ENCODE results near the gene NIT2.

- TF ChIP-seq, protein P1, sequence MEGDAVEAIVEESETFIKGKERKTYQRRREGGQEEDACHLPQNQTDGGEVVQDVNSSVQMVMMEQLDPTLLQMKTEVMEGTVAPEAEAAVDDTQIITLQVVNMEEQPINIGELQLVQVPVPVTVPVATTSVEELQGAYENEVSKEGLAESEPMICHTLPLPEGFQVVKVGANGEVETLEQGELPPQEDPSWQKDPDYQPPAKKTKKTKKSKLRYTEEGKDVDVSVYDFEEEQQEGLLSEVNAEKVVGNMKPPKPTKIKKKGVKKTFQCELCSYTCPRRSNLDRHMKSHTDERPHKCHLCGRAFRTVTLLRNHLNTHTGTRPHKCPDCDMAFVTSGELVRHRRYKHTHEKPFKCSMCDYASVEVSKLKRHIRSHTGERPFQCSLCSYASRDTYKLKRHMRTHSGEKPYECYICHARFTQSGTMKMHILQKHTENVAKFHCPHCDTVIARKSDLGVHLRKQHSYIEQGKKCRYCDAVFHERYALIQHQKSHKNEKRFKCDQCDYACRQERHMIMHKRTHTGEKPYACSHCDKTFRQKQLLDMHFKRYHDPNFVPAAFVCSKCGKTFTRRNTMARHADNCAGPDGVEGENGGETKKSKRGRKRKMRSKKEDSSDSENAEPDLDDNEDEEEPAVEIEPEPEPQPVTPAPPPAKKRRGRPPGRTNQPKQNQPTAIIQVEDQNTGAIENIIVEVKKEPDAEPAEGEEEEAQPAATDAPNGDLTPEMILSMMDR (conservative IDR thresholded peaks at IDR 0.05; ENCODE audit: low read depth, low read length), result no peak
- TF ChIP-seq EZH2 (IDR thresholded peaks at IDR 0.05; ENCODE audit: low read length, unreplicated experiment), result no peak
- no peak for TF ChIP-seq EZH2phosphoT487 (IDR thresholded peaks at IDR 0.05; ENCODE audit: borderline replicate concordance, low read length)
Observed at GRCh38 chr3:100335434-100335833, 877 bp downstream of the NIT2 start.
